GM04504 (cell line): ENCODE data around the gene GRIN2A.

Experiments used
- DNase-seq: peaks from one replicate; pipeline ENCODE4 v3.0.0-alpha.2; 2012; ENCODE audit warnings: low read depth

GRIN2A gene

GRCh38 chr16:10031473-10031872 lies 150.8 kb downstream of the GRIN2A start:
- DNase-seq = no peak

- DNase-seq = no peak
Observed at GRCh38 chr16:10028644-10029043, 153.6 kb downstream of the GRIN2A start.

- no peak for DNase-seq
Observed at GRCh38 chr16:10027553-10027952, 154.7 kb downstream of the GRIN2A start.

GRCh38 chr16:10026593-10026992 lies 155.6 kb downstream of the GRIN2A start:
- DNase-seq = no peak

GRCh38 chr16:10022098-10022497 lies 160.1 kb downstream of the GRIN2A start:
- DNase-seq = no peak

GRCh38 chr16:10020866-10021265 lies 161.4 kb downstream of the GRIN2A start:
- DNase-seq = no peak

GRCh38 chr16:10016752-10017151 lies 165.5 kb downstream of the GRIN2A start:
- no peak for DNase-seq

- DNase-seq = no peak
Observed at GRCh38 chr16:10015397-10015796, 166.8 kb downstream of the GRIN2A start.

GRCh38 chr16:10013774-10014173 lies 168.5 kb downstream of the GRIN2A start:
- DNase-seq = no peak

- DNase-seq = no peak
Observed at GRCh38 chr16:10013364-10013763, 168.9 kb downstream of the GRIN2A start.

- no peak for DNase-seq
Observed at GRCh38 chr16:10009684-10010083, 172.5 kb downstream of the GRIN2A start.

GRCh38 chr16:10003486-10003885 lies 178.7 kb downstream of the GRIN2A start:
- DNase-seq = no peak

- DNase-seq = no peak
Observed at GRCh38 chr16:10001258-10001775, 180.9 kb downstream of the GRIN2A start.

- no peak for DNase-seq
Observed at GRCh38 chr16:9996221-9996620, 186.0 kb downstream of the GRIN2A start.

- DNase-seq = no peak
Observed at GRCh38 chr16:9992441-9992840, 189.8 kb downstream of the GRIN2A start.

GRCh38 chr16:9980981-9981380 lies 201.2 kb downstream of the GRIN2A start:
- no peak for DNase-seq

GRCh38 chr16:9978160-9978725 lies 204.0 kb downstream of the GRIN2A start:
- no peak for DNase-seq

GRCh38 chr16:9977333-9977897 lies 204.8 kb downstream of the GRIN2A start:
- DNase-seq = no peak

GRCh38 chr16:9976601-9977000 lies 205.6 kb downstream of the GRIN2A start:
- DNase-seq = no peak

- no peak for DNase-seq
Observed at GRCh38 chr16:9971907-9972306, 210.3 kb downstream of the GRIN2A start.

GRCh38 chr16:9970796-9971195 lies 211.4 kb downstream of the GRIN2A start:
- DNase-seq = no peak

GRCh38 chr16:9970244-9970643 lies 212.0 kb downstream of the GRIN2A start:
- DNase-seq = no peak

- DNase-seq = no peak
Observed at GRCh38 chr16:9969580-9969979, 212.6 kb downstream of the GRIN2A start.

- DNase-seq = no peak
Observed at GRCh38 chr16:9966569-9967157, 215.6 kb downstream of the GRIN2A start.
